ENCODE measurements around the gene SYNGR3. TPM values are rescaled to one million over a fixed set of nuclear protein-coding genes. Genes with fewer than 3 reads are reported as not detected.
A peak's percentile ranks its signal among the peaks of the same experiment; 100 is the strongest.

SYNGR3 gene
- total and polyA plus RNA-seq, 2 donors from 2014 or later, result 2.2 to 4.6 TPM

DNA sequence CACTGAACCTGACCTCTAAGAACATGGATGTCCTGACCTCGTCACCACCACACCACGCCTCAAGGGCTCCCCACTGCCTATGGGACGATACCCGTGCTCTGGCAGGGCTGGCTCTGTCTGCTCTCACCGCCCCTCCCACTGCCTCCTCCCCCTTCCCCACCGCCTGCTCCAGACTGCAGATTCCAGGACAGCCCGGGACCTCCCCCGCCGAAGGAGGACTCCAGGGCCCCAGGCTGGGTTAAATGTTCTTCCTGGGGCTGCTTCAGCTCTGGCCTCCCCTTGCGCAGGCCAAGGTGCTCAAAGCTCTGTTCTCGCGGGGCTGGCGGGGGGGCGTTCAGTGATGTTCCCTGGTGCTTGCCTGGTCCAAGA is 32.9 kb downstream of the SYNGR3 start:
- Histone ChIP-seq H3K9me3 (ENCODE audit: control insufficient read depth in 2 of 3, insufficient read depth in 1 of 3, low read length in 3 of 3) (no peaks in the 10 kb centered on the region), H3K9ac (ENCODE audit: low read length in 3 of 3) (no peak overlapping the region), H3K36me3 (ENCODE audit: control insufficient read depth in 2 of 3, insufficient read depth in 3 of 3, low read length in 3 of 3) (no peaks in the 10 kb centered on the region), H3K27ac (ENCODE audit: low read depth in 2 of 2, low read length in 2 of 2) (no peak overlapping the region), H3K4me3 (ENCODE audit: low read length in 3 of 3) (peak overlapping the region in 2 of 3 donors; percentile 16 to 37), H3K27me3 (ENCODE audit: control insufficient read depth, insufficient read depth, low read length) (no peaks in the 10 kb centered on the region), H3K4me1 (ENCODE audit: control insufficient read depth in 2 of 3, insufficient read depth in 2 of 3, low read depth in 1 of 3, low read length in 3 of 3) (peaks cover 0 to 37% (median 0%) of the 10 kb centered on the region in 3 donors)
- intact Hi-C loops (cut with DNase I), result loop anchor here (10.0 kb wide), 1 partner anchor 122 kb away; the partner anchor contains the start of gene RAB26
- FAIRE-seq (no peak), DNase-seq (peak; percentile 77 to 91 (median 81))
- no peak for TF ChIP-seq CTCF (IDR thresholded peaks at IDR 0.05; ENCODE audit: borderline replicate concordance, extremely low read depth, insufficient read depth)

GRCh38 chr16:2023092-2024031 is 33.6 kb downstream of the SYNGR3 start:
- Histone ChIP-seq H3K9me3 (ENCODE audit: control insufficient read depth in 2 of 3, insufficient read depth in 1 of 3, low read length in 3 of 3) (no peaks in the 10 kb centered on the region), H3K9ac (ENCODE audit: low read length in 3 of 3) (no peak overlapping the region), H3K27ac (ENCODE audit: low read depth in 2 of 2, low read length in 2 of 2) (peak overlapping the region; percentile 20 to 69), H3K27me3 (ENCODE audit: control insufficient read depth, insufficient read depth, low read length) (no peaks in the 10 kb centered on the region), H3K4me3 (ENCODE audit: low read length in 3 of 3) (peak overlapping the region in 2 of 3 donors; percentile 37 to 52), H3K4me1 (ENCODE audit: control insufficient read depth in 2 of 3, insufficient read depth in 2 of 3, low read depth in 1 of 3, low read length in 3 of 3) (peaks cover 0 to 41% (median 0%) of the 10 kb centered on the region in 3 donors), H3K36me3 (ENCODE audit: control insufficient read depth in 2 of 3, insufficient read depth in 3 of 3, low read length in 3 of 3) (no peaks in the 10 kb centered on the region)
- peak; percentile 95 to 98 (median 96) for DNase-seq
- FAIRE-seq, result no peak
- intact Hi-C loops (cut with DNase I), result loop anchor here (10.0 kb wide), 1 partner anchor 121 kb away; the partner anchor contains the start of gene RAB26
- TF ChIP-seq CTCF (IDR thresholded peaks at IDR 0.05; ENCODE audit: borderline replicate concordance, extremely low read depth, insufficient read depth), result peak; percentile 99

DNA sequence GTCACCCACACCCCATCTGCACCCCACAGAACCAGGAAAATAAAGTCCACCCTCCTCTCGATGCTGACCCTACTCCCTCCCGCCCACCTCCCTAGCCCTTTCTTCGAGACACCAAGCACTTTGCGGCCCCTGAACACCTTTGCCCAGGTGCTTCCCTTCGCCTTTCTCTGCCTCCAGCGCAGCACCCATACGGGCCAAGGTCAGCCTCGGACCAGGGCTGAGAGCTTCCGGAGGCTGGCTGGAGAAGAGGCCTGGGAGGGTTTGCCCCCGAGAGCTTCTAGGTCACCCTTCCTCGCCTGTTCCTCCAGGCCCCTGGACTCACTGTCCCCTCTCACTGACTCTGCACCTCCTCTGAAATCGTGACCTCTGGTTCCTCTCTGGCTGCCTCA is 34.3 kb downstream of the SYNGR3 start:
- H3K4me1 ChIP-seq (ENCODE audit: control insufficient read depth in 2 of 3, insufficient read depth in 2 of 3, low read depth in 1 of 3, low read length in 3 of 3), result peaks cover 0 to 44% (median 0%) of the 10 kb centered on the region in 3 donors
- H3K36me3 ChIP-seq (ENCODE audit: control insufficient read depth in 2 of 3, insufficient read depth in 3 of 3, low read length in 3 of 3), result no peaks in the 10 kb centered on the region
- FAIRE-seq, result no peak
- no peak overlapping the region for H3K9ac ChIP-seq (ENCODE audit: low read length in 3 of 3)
- peak overlapping the region; percentile 20 to 69 for H3K27ac ChIP-seq (ENCODE audit: low read depth in 2 of 2, low read length in 2 of 2)
- peak in 1 of 5 donors; percentile 67 for DNase-seq
- no peaks in the 10 kb centered on the region for H3K27me3 ChIP-seq (ENCODE audit: control insufficient read depth, insufficient read depth, low read length)
- H3K9me3 ChIP-seq (ENCODE audit: control insufficient read depth in 2 of 3, insufficient read depth in 1 of 3, low read length in 3 of 3), result no peaks in the 10 kb centered on the region
- H3K4me3 ChIP-seq (ENCODE audit: low read length in 3 of 3), result no peak overlapping the region
- intact Hi-C loops (cut with DNase I), result loop anchor here (10.0 kb wide), 1 partner anchor 121 kb away; the partner anchor contains the start of gene RAB26
- no peak for TF ChIP-seq CTCF (IDR thresholded peaks at IDR 0.05; ENCODE audit: borderline replicate concordance, extremely low read depth, insufficient read depth)
